Mesothelial cell of epicardium (in vitro differentiated cells): Measurements from ENCODE around the gene RBM20. TPM values are rescaled to one million over a fixed set of nuclear protein-coding genes. Genes with fewer than 3 reads are reported as not detected.
"Not testable (repeated sequence)": the region's sequence is repeated elsewhere in the genome, so short reads cannot be mapped to it uniquely, and the experiment has no call there.

Experiments
- DNase-seq, 2 experiments: peaks; one replicate each; pipeline ENCODE4 v3.0.0; 2021; ENCODE audit warnings: low spot score in 2 of 2; ENCODE audit not compliant: unreplicated experiment in 2 of 2
- H3K27ac Mint-ChIP-seq: 2 replicates; pipeline ENCODE4 v1.8.0; 2021; ENCODE audit warnings: mixed read lengths
- H3K27me3 Mint-ChIP-seq: 2 replicates; pipeline ENCODE4 v1.8.0; 2021; ENCODE audit warnings: low read depth, mixed read lengths
- H3K36me3 Mint-ChIP-seq: 2 replicates; pipeline ENCODE4 v1.8.0; 2021; ENCODE audit warnings: mixed read lengths
- H3K4me1 Mint-ChIP-seq: 2 replicates; pipeline ENCODE4 v1.8.0; 2021; ENCODE audit warnings: mixed read lengths
- H3K4me3 Mint-ChIP-seq: 2 replicates; pipeline ENCODE4 v1.8.0; 2021; ENCODE audit warnings: mild to moderate bottlenecking, moderate library complexity, mixed read lengths
- H3K9me3 Mint-ChIP-seq: 2 replicates; pipeline ENCODE4 v1.8.0; 2021; ENCODE audit warnings: mixed read lengths
- CTCF ChIP-seq: fragments of 200-600 bp; sonication (generic); IDR thresholded peaks from one replicate; pipeline ENCODE4 v1.5.0; 2021; ENCODE audit warnings: antibody characterized with exemption; ENCODE audit not compliant: unreplicated experiment
- total RNA-seq: library from RNA; stranded (reverse); gene quantifications from 3 replicates; pipeline ENCODE4 v1.2.1, GENCODE V29; 2021

Gene RBM20
- total RNA-seq, 1 donor from 2014 or later, result 23.3 TPM

- H3K9me3 Mint-ChIP-seq, result no peaks in the 10 kb centered on the region
- peak overlapping the region; percentile 66 for H3K27ac Mint-ChIP-seq
- H3K4me3 Mint-ChIP-seq, result no peak overlapping the region
- no peak for TF ChIP-seq CTCF
- H3K4me1 Mint-ChIP-seq, result peaks cover 21% of the 10 kb centered on the region
- no peak for DNase-seq
- no peaks in the 10 kb centered on the region for H3K36me3 Mint-ChIP-seq
- no peaks in the 10 kb centered on the region for H3K27me3 Mint-ChIP-seq
Observed at GRCh38 chr10:110700947-110701616, 56.9 kb downstream of the RBM20 start.

GRCh38 chr10:110701617-110701971 lies 57.5 kb downstream of the RBM20 start:
- Mint-ChIP-seq H3K4me1 (peaks cover 26% of the 10 kb centered on the region), H3K36me3 (no peaks in the 10 kb centered on the region), H3K4me3 (no peak overlapping the region), H3K27me3 (no peaks in the 10 kb centered on the region), H3K27ac (peak overlapping the region; percentile 66), H3K9me3 (no peaks in the 10 kb centered on the region)
- no peak for DNase-seq
- no peak for TF ChIP-seq CTCF

- Mint-ChIP-seq H3K27me3 (no peaks in the 10 kb centered on the region), H3K36me3 (no peaks in the 10 kb centered on the region), H3K4me1 (peaks cover 30% of the 10 kb centered on the region), H3K4me3 (no peak overlapping the region), H3K27ac (no peak overlapping the region), H3K9me3 (no peaks in the 10 kb centered on the region)
- DNase-seq, result no peak
- no peak for TF ChIP-seq CTCF
Observed at GRCh38 chr10:110704070-110704469, 59.9 kb downstream of the RBM20 start.

- DNase-seq, result no peak
- no peak for TF ChIP-seq CTCF
Observed at GRCh38 chr10:110704906-110705476, 60.9 kb downstream of the RBM20 start.

GRCh38 chr10:110705596-110705995 lies 61.5 kb downstream of the RBM20 start:
- H3K36me3 Mint-ChIP-seq, H3K4me3 Mint-ChIP-seq, H3K27me3 Mint-ChIP-seq, H3K27ac Mint-ChIP-seq, DNase-seq, H3K9me3 Mint-ChIP-seq: not testable (repeated sequence)
- H3K4me1 Mint-ChIP-seq, result peaks cover 26% of the 10 kb centered on the region

More at GRCh38 chr10:110704906-110705476, 60.9 kb downstream of the RBM20 start:
- H3K27me3 Mint-ChIP-seq, result no peaks in the 10 kb centered on the region
- no peaks in the 10 kb centered on the region for H3K9me3 Mint-ChIP-seq
- H3K27ac Mint-ChIP-seq, result no peak overlapping the region
- no peak overlapping the region for H3K4me3 Mint-ChIP-seq
- peaks cover 28% of the 10 kb centered on the region for H3K4me1 Mint-ChIP-seq
- no peaks in the 10 kb centered on the region for H3K36me3 Mint-ChIP-seq

GRCh38 chr10:110706690-110707098 lies 62.6 kb downstream of the RBM20 start:
- H3K27ac Mint-ChIP-seq, result peak overlapping the region; percentile 86
- no peaks in the 10 kb centered on the region for H3K9me3 Mint-ChIP-seq

More at GRCh38 chr10:110706690-110707098, 62.6 kb downstream of the RBM20 start:
- H3K4me3 Mint-ChIP-seq, result no peak overlapping the region
- H3K36me3 Mint-ChIP-seq, result no peaks in the 10 kb centered on the region
- H3K4me1 Mint-ChIP-seq, result peaks cover 17% of the 10 kb centered on the region
- DNase-seq, result no peak
- H3K27me3 Mint-ChIP-seq, result no peaks in the 10 kb centered on the region
- TF ChIP-seq CTCF, result no peak
